ENCODE measurements around the gene PPP1R16B. TPM values are rescaled to one million over a fixed set of nuclear protein-coding genes. Genes with fewer than 3 reads are reported as not detected.

PPP1R16B gene
- total RNA-seq, 1 donor from 2014 or later, result 109 TPM

DNA sequence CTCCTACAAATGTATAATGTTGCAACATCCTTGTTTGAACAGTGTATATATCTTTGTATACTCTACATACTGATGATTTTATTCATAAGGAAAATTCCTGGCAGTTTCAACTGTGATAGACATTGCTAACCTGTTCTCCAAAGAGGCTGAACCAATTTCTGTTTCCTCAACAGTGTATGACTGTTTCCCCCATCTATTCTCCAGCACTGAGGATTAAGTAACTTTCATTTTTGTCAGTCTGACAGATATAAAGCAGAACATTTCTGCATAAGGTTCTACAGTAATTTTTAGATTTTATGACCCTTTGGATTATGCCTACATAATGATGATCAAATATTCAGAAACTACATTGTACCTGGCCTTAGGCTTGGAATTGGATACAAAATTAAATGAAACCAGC, 9.9 kb downstream of the PPP1R16B start:
- Mint-ChIP-seq H3K36me3 (ENCODE audit: low read depth) (peaks cover 86% of the 10 kb centered on the region), H3K27ac (peak overlapping the region; percentile 38), H3K4me1 (ENCODE audit: low read depth) (peaks cover 65% of the 10 kb centered on the region), H3K9me3 (no peaks in the 10 kb centered on the region), H3K4me3 (ENCODE audit: low read depth) (no peak overlapping the region), H3K27me3 (ENCODE audit: low read depth) (no peaks in the 10 kb centered on the region)
- DNase-seq (ENCODE audit: low spot score), result no peak
- intact Hi-C loops (cut with micrococcal nuclease), result no loop called here

DNA sequence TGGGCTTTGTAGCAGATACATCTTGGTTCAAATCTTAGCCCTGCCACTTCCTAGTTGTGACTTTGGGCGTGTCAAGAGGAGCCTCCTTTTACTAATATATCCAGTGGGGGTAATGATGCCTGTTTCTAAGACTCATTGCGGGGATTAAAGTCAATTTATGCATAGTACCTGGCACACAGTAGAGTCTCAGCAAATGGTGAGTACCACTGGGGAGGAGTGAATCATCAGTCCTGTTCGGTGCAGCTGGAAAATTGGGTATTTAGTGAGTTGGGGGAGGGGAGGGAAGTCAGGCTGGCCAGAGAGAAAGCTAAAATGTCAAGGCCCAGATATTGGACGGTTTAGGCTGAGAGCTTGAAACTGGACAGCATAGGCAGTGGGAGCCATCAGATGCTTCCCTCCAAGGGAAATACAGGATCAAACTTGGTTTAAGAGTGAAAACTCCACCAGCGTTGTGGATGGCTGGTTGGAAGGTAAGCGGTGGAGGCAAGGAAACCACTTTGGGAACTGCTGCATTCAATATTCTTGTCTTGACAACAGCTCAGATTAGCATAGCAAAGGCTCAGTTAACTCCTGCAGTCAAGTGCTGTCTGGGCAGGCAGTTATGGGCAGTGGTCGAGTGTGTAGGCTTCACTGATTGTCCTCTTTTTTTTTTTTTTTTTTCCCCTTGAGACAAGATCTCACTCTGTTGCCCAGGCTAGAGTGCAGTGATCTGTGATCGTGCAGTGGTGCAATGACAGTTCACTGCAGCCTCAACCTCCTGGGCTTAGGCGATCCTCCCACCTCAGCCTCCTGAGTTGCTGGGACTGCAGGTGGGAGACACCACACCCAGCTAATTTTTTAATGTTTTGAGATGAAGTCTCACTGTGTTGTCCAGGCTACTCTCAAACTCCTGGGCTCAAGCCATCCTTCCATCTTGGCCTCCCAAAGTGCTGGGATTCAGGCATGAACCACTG, 12.9 kb downstream of the PPP1R16B start:
- intact Hi-C loops (cut with micrococcal nuclease), result no loop called here
- Mint-ChIP-seq H3K36me3 (ENCODE audit: low read depth) (peaks cover 87% of the 10 kb centered on the region), H3K9me3 (peaks cover 4% of the 10 kb centered on the region), H3K27me3 (ENCODE audit: low read depth) (no peaks in the 10 kb centered on the region), H3K4me1 (ENCODE audit: low read depth) (peaks cover 64% of the 10 kb centered on the region), H3K4me3 (ENCODE audit: low read depth) (no peak overlapping the region), H3K27ac (peak overlapping the region; percentile 43)
- no peak for DNase-seq (ENCODE audit: low spot score)

DNA sequence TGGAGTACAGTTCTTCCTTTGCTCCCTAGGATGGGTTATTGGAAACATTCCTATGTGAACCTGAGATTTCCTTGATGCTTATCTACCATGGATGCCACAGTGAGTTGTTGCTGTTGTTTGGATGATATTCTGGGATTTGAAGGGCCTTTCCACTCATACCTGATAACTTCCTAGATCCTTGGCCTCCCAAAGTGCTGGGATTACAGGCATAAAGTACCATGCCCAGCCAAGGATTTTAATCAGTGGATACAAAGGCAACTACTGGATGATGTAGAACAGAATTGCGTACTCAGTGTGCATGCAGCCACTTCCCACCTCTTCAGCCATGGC, 20.0 kb downstream of the PPP1R16B start:
- no peak overlapping the region for H3K27ac Mint-ChIP-seq
- H3K9me3 Mint-ChIP-seq, result peaks cover 4% of the 10 kb centered on the region
- H3K36me3 Mint-ChIP-seq (ENCODE audit: low read depth), result peaks cover 89% of the 10 kb centered on the region
- intact Hi-C loops (cut with micrococcal nuclease), result no loop called here
- H3K27me3 Mint-ChIP-seq (ENCODE audit: low read depth), result no peaks in the 10 kb centered on the region
- H3K4me1 Mint-ChIP-seq (ENCODE audit: low read depth), result peaks cover 59% of the 10 kb centered on the region
- no peak overlapping the region for H3K4me3 Mint-ChIP-seq (ENCODE audit: low read depth)
- no peak for DNase-seq (ENCODE audit: low spot score)

DNA sequence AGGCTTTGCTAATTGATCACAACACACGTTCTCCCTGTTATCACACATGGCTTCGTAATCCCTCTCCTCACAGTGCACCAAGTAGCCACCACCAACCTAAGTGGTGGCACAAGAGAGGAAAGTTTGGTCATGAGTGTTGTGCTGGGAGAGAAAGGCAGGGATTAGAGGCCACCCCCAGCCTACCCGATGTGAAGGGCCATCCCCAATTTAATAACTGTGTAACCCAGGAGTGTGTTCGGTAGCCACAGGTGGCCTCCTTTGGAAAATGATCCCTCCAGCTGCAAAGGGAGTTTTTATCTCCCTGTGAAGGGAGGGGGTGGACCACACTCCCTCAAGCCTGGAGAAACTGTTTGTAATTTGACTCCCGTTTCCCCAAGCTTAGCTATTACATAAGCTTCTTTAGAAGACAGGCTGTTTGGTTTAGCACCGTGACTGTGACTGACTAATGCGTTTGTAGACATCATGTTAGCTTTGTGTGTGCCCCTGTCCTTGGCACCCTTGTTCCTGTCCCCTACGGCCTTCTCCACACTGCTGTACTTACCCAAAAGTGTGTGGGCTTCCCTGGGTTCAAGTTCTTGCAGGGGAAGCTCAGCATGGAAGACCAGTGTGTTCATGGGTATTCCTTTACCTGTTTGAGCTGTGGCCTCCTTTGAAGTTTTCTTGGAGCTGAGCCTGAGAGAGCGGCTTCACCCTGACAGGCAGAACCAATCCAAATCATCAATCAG, 20.6 kb downstream of the PPP1R16B start:
- peaks cover 91% of the 10 kb centered on the region for H3K36me3 Mint-ChIP-seq (ENCODE audit: low read depth)
- H3K9me3 Mint-ChIP-seq, result peaks cover 3% of the 10 kb centered on the region
- peak overlapping the region; percentile 26 for H3K27ac Mint-ChIP-seq
- intact Hi-C loops (cut with micrococcal nuclease), result no loop called here
- H3K4me1 Mint-ChIP-seq (ENCODE audit: low read depth), result peaks cover 64% of the 10 kb centered on the region
- no peaks in the 10 kb centered on the region for H3K27me3 Mint-ChIP-seq (ENCODE audit: low read depth)
- DNase-seq (ENCODE audit: low spot score), result no peak
- no peak overlapping the region for H3K4me3 Mint-ChIP-seq (ENCODE audit: low read depth)

DNA sequence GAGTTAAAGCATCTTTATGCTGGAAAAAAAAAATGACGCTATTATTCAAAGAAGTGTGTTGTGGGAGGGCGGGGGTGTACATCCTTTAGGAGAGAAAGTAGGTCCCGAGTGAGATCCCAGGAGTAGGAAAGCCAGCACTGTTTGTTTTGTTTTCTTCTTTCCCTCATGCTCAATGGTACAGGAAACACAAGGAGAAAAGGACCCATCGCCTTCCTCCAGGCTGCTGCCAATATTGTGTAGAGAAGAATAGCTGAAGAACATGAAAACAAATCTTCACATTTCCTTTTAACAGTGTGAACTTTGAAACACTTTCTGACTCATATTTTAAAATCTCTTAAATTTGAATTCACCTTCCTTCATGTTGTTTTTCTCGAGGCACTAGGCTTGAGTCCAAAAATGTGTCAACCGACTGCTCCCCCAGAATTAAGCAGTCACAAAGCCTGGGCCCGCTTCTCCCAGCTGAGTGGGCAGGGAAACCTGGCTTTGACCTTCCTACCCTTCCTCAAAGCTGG, 22.3 kb downstream of the PPP1R16B start:
- Mint-ChIP-seq H3K4me1 (ENCODE audit: low read depth) (peaks cover 63% of the 10 kb centered on the region), H3K36me3 (ENCODE audit: low read depth) (peaks cover 91% of the 10 kb centered on the region), H3K9me3 (no peaks in the 10 kb centered on the region), H3K27me3 (ENCODE audit: low read depth) (no peaks in the 10 kb centered on the region), H3K4me3 (ENCODE audit: low read depth) (peak overlapping the region; percentile 28), H3K27ac (peak overlapping the region; percentile 87)
- intact Hi-C loops (cut with micrococcal nuclease), result loop anchor here (2.0 kb wide), 1 partner anchor 15 kb away; no protein-coding TSS in a partner anchor
- DNase-seq (ENCODE audit: low spot score), result no peak

DNA sequence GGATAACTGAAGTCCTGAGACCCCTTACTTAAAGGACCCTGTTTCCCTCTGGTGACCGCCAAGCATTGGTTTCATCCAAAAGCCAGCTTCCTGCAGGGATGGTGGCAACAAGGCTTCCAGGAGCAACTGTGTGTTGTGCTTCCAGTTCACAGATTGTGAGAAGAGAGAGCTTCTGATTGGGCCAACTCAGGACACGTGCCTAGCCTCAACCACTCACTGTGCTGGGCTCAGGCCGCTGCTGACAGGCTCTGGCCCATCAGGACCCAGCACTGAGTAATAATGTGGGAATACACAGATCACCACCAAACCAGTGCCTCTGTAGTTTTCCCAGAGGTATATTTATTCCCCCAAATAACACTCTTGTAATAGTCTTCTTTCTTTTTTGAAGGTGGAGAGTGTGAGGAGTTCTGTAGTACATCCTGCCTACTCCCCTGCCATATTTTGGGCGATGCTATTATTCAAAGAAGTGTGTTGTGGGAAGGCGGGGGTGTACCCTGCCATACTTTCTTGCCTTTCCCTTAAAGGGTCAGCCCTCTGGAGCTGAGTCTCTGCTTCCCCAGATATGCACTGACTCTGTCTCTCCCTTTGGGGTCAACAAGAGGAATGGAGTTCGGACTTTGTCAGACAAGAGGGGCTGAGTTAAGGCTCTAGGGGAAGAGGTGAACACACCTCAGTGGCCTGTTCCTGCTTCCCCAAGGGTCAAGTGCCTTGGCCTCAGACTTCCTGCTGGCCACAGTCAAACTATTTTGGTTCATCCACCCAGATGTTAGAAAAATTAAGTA, 23.2 kb downstream of the PPP1R16B start:
- peaks cover 70% of the 10 kb centered on the region for H3K4me1 Mint-ChIP-seq (ENCODE audit: low read depth)
- no peak overlapping the region for H3K4me3 Mint-ChIP-seq (ENCODE audit: low read depth)
- intact Hi-C loops (cut with micrococcal nuclease), result loop anchor here (2.0 kb wide), 1 partner anchor 14 kb away; no protein-coding TSS in a partner anchor
- no peaks in the 10 kb centered on the region for H3K27me3 Mint-ChIP-seq (ENCODE audit: low read depth)
- H3K27ac Mint-ChIP-seq, result peak overlapping the region; percentile 49
- no peaks in the 10 kb centered on the region for H3K9me3 Mint-ChIP-seq
- H3K36me3 Mint-ChIP-seq (ENCODE audit: low read depth), result peaks cover 91% of the 10 kb centered on the region
- no peak for DNase-seq (ENCODE audit: low spot score)

DNA sequence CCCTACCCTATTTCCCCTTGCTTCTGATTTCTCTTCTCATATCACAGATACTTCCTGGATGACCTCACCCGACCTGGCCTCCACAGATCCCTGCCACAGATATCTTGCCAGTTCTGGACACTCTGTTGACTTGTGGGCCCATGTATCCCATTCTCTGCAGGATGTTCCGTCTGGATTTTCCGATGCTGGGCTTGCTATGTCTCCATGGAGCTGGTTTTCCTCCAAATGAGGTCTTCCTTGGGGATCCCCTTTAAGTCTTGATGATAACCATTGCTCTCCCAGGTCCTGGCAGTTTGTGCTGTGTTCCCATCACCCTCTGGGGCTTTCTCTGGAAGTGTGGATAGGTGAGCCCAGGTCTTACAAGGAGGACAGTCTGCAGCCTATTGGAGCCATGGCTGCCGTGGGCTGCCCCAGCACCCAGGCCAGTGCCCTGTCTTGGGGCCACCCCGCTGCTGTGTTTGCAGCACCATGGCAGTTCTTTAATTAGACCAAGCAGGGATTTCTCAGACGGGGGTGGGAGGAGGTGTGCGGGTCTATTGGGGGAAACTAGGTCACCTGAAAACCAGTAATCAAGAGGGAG, 23.9 kb downstream of the PPP1R16B start:
- Mint-ChIP-seq H3K27me3 (ENCODE audit: low read depth) (no peaks in the 10 kb centered on the region), H3K27ac (peak overlapping the region; percentile 49), H3K36me3 (ENCODE audit: low read depth) (peaks cover 91% of the 10 kb centered on the region), H3K4me3 (ENCODE audit: low read depth) (no peak overlapping the region), H3K4me1 (ENCODE audit: low read depth) (peaks cover 74% of the 10 kb centered on the region), H3K9me3 (no peaks in the 10 kb centered on the region)
- intact Hi-C loops (cut with micrococcal nuclease), result loop anchor here (2.0 kb wide), 1 partner anchor 13 kb away; no protein-coding TSS in a partner anchor
- no peak for DNase-seq (ENCODE audit: low spot score)

DNA sequence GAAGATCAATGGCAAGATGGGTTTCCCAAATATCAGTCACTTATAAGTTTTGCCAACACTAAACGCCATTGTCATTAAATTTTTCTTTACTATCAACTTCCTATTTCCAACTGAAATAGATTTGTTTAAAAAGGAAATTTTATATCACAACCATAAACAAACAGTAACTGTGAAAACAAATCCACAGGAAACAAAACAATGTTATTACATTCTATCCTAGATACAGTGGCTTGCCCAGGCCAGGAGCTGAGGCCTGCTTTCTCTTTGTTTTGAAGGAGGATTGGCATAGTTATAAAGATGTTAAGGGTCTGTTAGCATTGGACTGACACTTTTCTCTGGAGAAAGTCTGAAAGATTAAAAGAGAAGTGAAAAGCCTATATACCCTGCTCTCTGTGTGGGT, 24.9 kb downstream of the PPP1R16B start:
- Mint-ChIP-seq H3K4me3 (ENCODE audit: low read depth) (no peak overlapping the region), H3K27ac (peak overlapping the region; percentile 73), H3K9me3 (no peaks in the 10 kb centered on the region), H3K4me1 (ENCODE audit: low read depth) (peaks cover 76% of the 10 kb centered on the region), H3K36me3 (ENCODE audit: low read depth) (peaks cover 86% of the 10 kb centered on the region), H3K27me3 (ENCODE audit: low read depth) (no peaks in the 10 kb centered on the region)
- intact Hi-C loops (cut with micrococcal nuclease), result no loop called here
- DNase-seq (ENCODE audit: low spot score), result no peak

DNA sequence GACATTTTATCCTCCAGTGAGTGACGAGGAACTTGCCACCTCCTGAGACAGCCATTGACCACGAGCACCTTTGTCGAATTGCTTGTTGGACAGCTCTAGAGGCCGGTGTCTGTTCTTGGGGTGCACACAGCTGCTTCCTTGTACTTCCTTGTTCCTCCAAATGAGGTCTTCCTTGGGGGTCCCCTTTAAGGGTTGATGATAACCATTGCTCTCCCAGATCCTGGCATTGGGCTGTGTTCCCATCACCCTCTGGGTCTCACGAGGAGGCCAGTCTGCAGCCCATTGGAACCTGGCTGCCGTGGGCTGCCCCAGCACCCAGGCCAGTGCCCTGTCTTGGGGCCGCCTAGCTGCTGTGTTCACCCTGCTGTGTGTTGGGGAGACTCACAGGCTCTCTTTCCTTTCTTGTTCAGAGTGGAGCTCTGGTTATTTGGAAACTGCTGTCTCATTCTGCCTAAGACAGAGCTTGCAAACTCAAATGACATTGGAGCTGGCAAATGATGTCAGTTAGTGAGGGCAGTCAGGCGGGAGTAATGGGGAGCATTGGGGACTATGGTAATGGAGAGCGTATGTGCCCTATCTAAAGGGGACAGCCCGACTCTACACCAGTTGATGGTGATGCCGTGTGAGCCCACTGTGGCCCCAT, 25.7 kb downstream of the PPP1R16B start:
- intact Hi-C loops (cut with micrococcal nuclease), result no loop called here
- no peak for DNase-seq (ENCODE audit: low spot score)
- no peaks in the 10 kb centered on the region for H3K9me3 Mint-ChIP-seq
- H3K4me1 Mint-ChIP-seq (ENCODE audit: low read depth), result peaks cover 76% of the 10 kb centered on the region
- H3K27me3 Mint-ChIP-seq (ENCODE audit: low read depth), result no peaks in the 10 kb centered on the region
- peaks cover 82% of the 10 kb centered on the region for H3K36me3 Mint-ChIP-seq (ENCODE audit: low read depth)
- H3K4me3 Mint-ChIP-seq (ENCODE audit: low read depth), result no peak overlapping the region
- peak overlapping the region; percentile 53 for H3K27ac Mint-ChIP-seq

DNA sequence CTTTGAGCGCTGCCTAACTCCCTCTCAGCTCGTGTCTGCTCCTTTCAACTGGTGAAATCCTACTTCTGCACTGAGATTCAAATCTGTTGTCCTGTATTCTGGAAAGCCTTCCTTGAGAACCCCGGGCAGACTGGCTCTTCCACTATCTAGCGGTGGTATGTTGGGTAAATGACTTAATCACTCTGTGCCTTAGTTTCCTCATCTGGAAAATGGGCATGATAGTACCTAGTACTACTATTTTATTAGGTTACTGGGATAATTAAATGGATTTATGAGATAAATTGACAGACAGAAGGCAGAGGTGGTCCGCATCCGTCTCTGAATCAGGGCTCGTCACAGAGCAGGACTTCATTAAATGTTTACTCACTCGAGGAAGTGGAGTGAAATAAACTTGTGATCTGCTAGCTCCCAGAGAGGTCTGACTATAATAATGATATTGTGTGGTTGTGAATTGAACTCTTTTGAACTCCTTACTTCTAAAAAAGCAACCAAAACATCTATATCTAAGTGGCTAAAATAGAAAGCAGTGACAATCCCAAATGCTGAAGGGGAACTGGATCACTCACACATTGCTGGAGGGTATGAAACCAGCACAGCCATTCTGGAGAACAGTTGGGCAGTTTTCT, 26.6 kb downstream of the PPP1R16B start:
- peak overlapping the region; percentile 87 for H3K27ac Mint-ChIP-seq
- no peak for DNase-seq (ENCODE audit: low spot score)
- peak overlapping the region; percentile 33 for H3K4me3 Mint-ChIP-seq (ENCODE audit: low read depth)
- peaks cover 82% of the 10 kb centered on the region for H3K36me3 Mint-ChIP-seq (ENCODE audit: low read depth)
- H3K9me3 Mint-ChIP-seq, result no peaks in the 10 kb centered on the region
- no peaks in the 10 kb centered on the region for H3K27me3 Mint-ChIP-seq (ENCODE audit: low read depth)
- intact Hi-C loops (cut with micrococcal nuclease), result loop anchor here (2.0 kb wide), 2 partner anchors 27 to 187 kb away; partner anchors contain the start of gene PPP1R16B
- peaks cover 73% of the 10 kb centered on the region for H3K4me1 Mint-ChIP-seq (ENCODE audit: low read depth)

DNA sequence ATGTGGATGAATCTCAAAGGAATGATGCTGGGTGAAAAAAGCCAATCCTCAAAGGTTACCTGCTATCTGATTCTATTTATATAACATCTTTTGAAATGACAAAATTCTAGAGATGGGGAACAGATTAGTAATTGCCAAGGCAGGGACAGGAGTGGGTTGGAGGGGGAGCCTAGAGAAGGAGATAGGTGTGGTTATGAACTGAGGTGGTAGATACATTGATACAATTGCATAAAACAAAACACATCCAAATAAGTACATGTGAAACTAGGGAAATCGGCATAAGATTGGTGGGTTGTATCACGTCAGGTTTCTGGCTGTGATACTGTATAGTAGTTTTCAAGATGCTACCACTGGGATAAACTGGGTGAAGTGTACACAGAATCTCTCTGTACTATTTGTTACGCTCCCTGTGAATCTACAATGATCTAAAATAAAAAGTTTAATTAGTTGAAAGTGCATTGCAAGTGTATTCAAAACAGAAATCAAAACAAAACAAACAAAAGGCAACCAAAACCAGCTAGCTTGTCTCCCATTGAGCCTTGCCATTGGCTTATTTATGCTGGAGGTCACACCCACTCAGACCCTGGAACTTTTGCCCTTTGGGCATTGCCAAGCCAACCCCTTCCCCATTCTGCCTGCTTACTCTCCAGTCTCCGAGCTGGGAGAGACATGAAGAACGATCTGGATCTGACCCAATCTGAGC, 27.8 kb downstream of the PPP1R16B start:
- DNase-seq (ENCODE audit: low spot score), result no peak
- H3K27ac Mint-ChIP-seq, result peak overlapping the region; percentile 87
- H3K36me3 Mint-ChIP-seq (ENCODE audit: low read depth), result peaks cover 76% of the 10 kb centered on the region
- H3K4me3 Mint-ChIP-seq (ENCODE audit: low read depth), result peak overlapping the region; percentile 42
- H3K4me1 Mint-ChIP-seq (ENCODE audit: low read depth), result peaks cover 65% of the 10 kb centered on the region
- intact Hi-C loops (cut with micrococcal nuclease), result loop anchor here (1.0 to 2.0 kb wide), 5 partner anchors 9 to 185 kb away; partner anchors contain the start of gene PPP1R16B
- H3K9me3 Mint-ChIP-seq, result no peaks in the 10 kb centered on the region
- no peaks in the 10 kb centered on the region for H3K27me3 Mint-ChIP-seq (ENCODE audit: low read depth)

Data from activated T-helper 2 cell treated with anti-CD3 and anti-CD28 coated beads, Interferon-gamma antibody, Interleukin-2, Interleukin-4, amounts not matched to agents 10 μg/mL and 5 μg/mL and 100 μg/mL, durations not matched to agents 14 hours and 24 hours and 36 hours (primary cell).